Measurements from ENCODE around the gene PRKACA.

GRCh38 chr19:14164724-14165493 is 47.3 kb upstream of the PRKACA start:
- TF ChIP-seq POLR2A (IDR thresholded peaks at IDR 0.05; ENCODE audit: extremely low read depth, insufficient read length) (no peak), CTCF (IDR thresholded peaks at IDR 0.05; ENCODE audit: low read depth, low read length) (no peak), MAX (IDR thresholded peaks at IDR 0.05; ENCODE audit: low read depth, low read length) (no peak)

Data from NB4 (cell line).